Immature natural killer cell (primary cell): ENCODE measurements around the gene PCDHGA1. TPM values are rescaled to one million over a fixed set of nuclear protein-coding genes. Genes with fewer than 3 reads are reported as not detected.

Source experiments
- DNase-seq, 3 donors: peaks; one replicate each; pipeline ENCODE4 v3.0.0; 2022; ENCODE audit warnings: mixed read lengths in 1 of 3
- H3K27ac Mint-ChIP-seq, 6 donors: one replicate each; pipeline ENCODE4 v1.8.0; 2020; ENCODE audit warnings: mixed read lengths in 6 of 6, mild to moderate bottlenecking in 5 of 6, inconsistent platforms in 4 of 6, moderate library complexity in 3 of 6
- H3K27me3 Mint-ChIP-seq, 3 donors: one replicate each; pipeline ENCODE4 v1.8.0; 2020 to 2021; ENCODE audit warnings: low read depth in 3 of 3, mild to moderate bottlenecking in 3 of 3, mixed read lengths in 3 of 3, moderate library complexity in 3 of 3, inconsistent platforms in 1 of 3
- H3K36me3 Mint-ChIP-seq, 3 donors: one replicate each; pipeline ENCODE4 v1.8.0; 2020; ENCODE audit warnings: mixed read lengths in 3 of 3, inconsistent platforms in 2 of 3, mild to moderate bottlenecking in 2 of 3
- H3K4me1 Mint-ChIP-seq, 2 donors: one replicate each; pipeline ENCODE4 v1.8.0; 2020; ENCODE audit warnings: inconsistent platforms in 2 of 2, mild to moderate bottlenecking in 2 of 2, mixed read lengths in 2 of 2, moderate library complexity in 1 of 2
- H3K4me3 Mint-ChIP-seq, 5 donors: one replicate each; pipeline ENCODE4 v1.8.0; 2020; ENCODE audit warnings: mild to moderate bottlenecking in 5 of 5, mixed read lengths in 5 of 5, inconsistent platforms in 3 of 5, moderate library complexity in 3 of 5
- H3K9me3 Mint-ChIP-seq, 6 donors: one replicate each; pipeline ENCODE4 v1.8.0; 2020; ENCODE audit warnings: mild to moderate bottlenecking in 6 of 6, mixed read lengths in 6 of 6, inconsistent platforms in 4 of 6, moderate library complexity in 3 of 6
- polyA plus RNA-seq, 3 donors: library from polyadenylated mRNA; unstranded; fragments of 300-500 nt; fragmentation: Illumina TruSeq; gene quantifications; one replicate each; pipeline ENCODE4 v1.2.3, GENCODE V29; 2021

Gene PCDHGA1
- polyA plus RNA-seq, 3 donors from 2014 or later, result not detected

DNA sequence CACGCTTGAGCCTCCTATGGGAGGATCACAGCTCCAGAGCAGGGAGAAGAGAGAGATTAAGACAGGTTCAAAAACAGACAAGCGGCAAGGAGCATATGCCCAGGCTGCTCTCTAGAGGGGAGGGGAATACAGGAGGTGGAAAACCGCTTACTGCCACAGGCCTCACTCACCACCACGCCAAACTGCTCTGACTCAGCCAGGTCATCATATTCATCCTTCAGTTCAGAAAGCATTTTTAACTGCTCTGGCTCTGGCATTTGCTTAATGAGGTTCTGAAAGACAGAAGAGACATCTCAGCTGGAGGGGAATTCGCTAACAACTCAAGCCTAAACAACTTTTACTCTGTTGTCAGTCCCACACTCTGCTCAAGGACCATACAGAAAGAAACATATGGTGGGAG is 198.7 kb downstream of the PCDHGA1 start:
- peaks cover 19 to 56% (median 35%) of the 10 kb centered on the region in 3 donors for H3K36me3 Mint-ChIP-seq
- H3K4me3 Mint-ChIP-seq, result no peak overlapping the region
- peak overlapping the region; percentile 1 to 61 (median 14) for H3K27ac Mint-ChIP-seq
- no peak for DNase-seq
- H3K27me3 Mint-ChIP-seq, result peaks cover 5 to 10% (median 5%) of the 10 kb centered on the region in 3 donors
- H3K4me1 Mint-ChIP-seq, result peaks cover 8 to 16% of the 10 kb centered on the region in 2 donors
- H3K9me3 Mint-ChIP-seq, result no peaks in the 10 kb centered on the region

GRCh38 chr5:141529873-141530272 is 199.6 kb downstream of the PCDHGA1 start:
- H3K27ac Mint-ChIP-seq, result no peak overlapping the region
- peaks cover 15 to 56% (median 40%) of the 10 kb centered on the region in 3 donors for H3K36me3 Mint-ChIP-seq
- peaks cover 5 to 18% of the 10 kb centered on the region in 2 donors for H3K4me1 Mint-ChIP-seq
- no peak for DNase-seq
- H3K27me3 Mint-ChIP-seq, result peaks cover 5 to 8% (median 7%) of the 10 kb centered on the region in 3 donors
- no peak overlapping the region for H3K4me3 Mint-ChIP-seq
- no peaks in the 10 kb centered on the region for H3K9me3 Mint-ChIP-seq

DNA sequence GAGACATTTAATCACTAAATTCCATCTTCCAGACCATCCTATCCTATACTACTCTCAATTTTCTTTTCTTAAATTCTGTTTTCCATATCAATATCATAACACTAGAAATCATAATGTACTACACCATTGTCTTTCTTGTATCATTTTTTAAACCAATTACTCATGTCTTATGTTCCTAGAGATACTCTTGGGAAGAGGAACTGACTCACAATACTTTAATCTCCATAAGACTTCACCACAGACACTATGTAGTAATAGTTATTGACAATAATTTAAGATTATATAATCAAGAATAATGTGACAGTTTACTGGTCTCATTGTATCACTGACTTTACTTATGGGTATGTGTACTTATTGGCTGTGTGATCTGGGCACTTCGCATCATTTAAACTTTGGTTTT is 202.4 kb downstream of the PCDHGA1 start:
- H3K4me1 Mint-ChIP-seq, result peaks cover 10 to 26% of the 10 kb centered on the region in 2 donors
- H3K9me3 Mint-ChIP-seq, result no peaks in the 10 kb centered on the region
- H3K4me3 Mint-ChIP-seq, result no peak overlapping the region
- no peak overlapping the region for H3K27ac Mint-ChIP-seq
- DNase-seq, result no peak
- peaks cover 2 to 5% (median 2%) of the 10 kb centered on the region in 3 donors for H3K27me3 Mint-ChIP-seq
- peaks cover 15 to 33% (median 29%) of the 10 kb centered on the region in 3 donors for H3K36me3 Mint-ChIP-seq

GRCh38 chr5:141533897-141534296 is 203.6 kb downstream of the PCDHGA1 start:
- Mint-ChIP-seq H3K4me1 (peaks cover 10 to 26% of the 10 kb centered on the region in 2 donors), H3K4me3 (no peak overlapping the region), H3K27me3 (peaks cover 0 to 5% (median 2%) of the 10 kb centered on the region in 3 donors), H3K27ac (peak overlapping the region in 1 of 6 donors; percentile 70), H3K36me3 (peaks cover 9 to 22% (median 21%) of the 10 kb centered on the region in 3 donors), H3K9me3 (no peaks in the 10 kb centered on the region)
- DNase-seq, result no peak

- no peak overlapping the region for H3K4me3 Mint-ChIP-seq
- no peaks in the 10 kb centered on the region for H3K9me3 Mint-ChIP-seq
- peaks cover 12 to 24% (median 19%) of the 10 kb centered on the region in 3 donors for H3K36me3 Mint-ChIP-seq
- no peak for DNase-seq
- H3K27ac Mint-ChIP-seq, result peak overlapping the region in 4 of 6 donors; percentile 49 to 70 (median 51)
- peaks cover 0 to 2% (median under 1%) of the 10 kb centered on the region in 3 donors for H3K27me3 Mint-ChIP-seq
- peaks cover 10 to 31% of the 10 kb centered on the region in 2 donors for H3K4me1 Mint-ChIP-seq
These were observed 204.3 kb downstream of the PCDHGA1 start for GRCh38 chr5:141534492-141535213.

GRCh38 chr5:141543053-141543452 is 212.7 kb downstream of the PCDHGA1 start:
- Mint-ChIP-seq H3K36me3 (peaks cover 21 to 37% (median 32%) of the 10 kb centered on the region in 3 donors), H3K9me3 (peaks cover 0 to 11% (median 6%) of the 10 kb centered on the region in 6 donors)
- no peak for DNase-seq

GRCh38 chr5:141547488-141547887 is 217.2 kb downstream of the PCDHGA1 start:
- H3K9me3 Mint-ChIP-seq, result peaks cover 0 to 11% (median 6%) of the 10 kb centered on the region in 6 donors
- H3K36me3 Mint-ChIP-seq, result peaks cover 14 to 39% (median 30%) of the 10 kb centered on the region in 3 donors
- DNase-seq, result no peak
- H3K27ac Mint-ChIP-seq, result peak overlapping the region in 4 of 6 donors; percentile 36 to 62 (median 54)
- no peak overlapping the region for H3K4me3 Mint-ChIP-seq
- peaks cover 0 to 3% (median under 1%) of the 10 kb centered on the region in 3 donors for H3K27me3 Mint-ChIP-seq
- peaks cover 28 to 88% of the 10 kb centered on the region in 2 donors for H3K4me1 Mint-ChIP-seq

More at GRCh38 chr5:141543053-141543452, 212.7 kb downstream of the PCDHGA1 start:
- Mint-ChIP-seq H3K4me1 (peaks cover 10 to 64% of the 10 kb centered on the region in 2 donors), H3K4me3 (no peak overlapping the region), H3K27me3 (peaks cover 0 to 3% (median 2%) of the 10 kb centered on the region in 3 donors), H3K27ac (no peak overlapping the region)

- peaks cover 0 to 3% (median 2%) of the 10 kb centered on the region in 3 donors for H3K27me3 Mint-ChIP-seq
- peaks cover 14 to 37% (median 29%) of the 10 kb centered on the region in 3 donors for H3K36me3 Mint-ChIP-seq
- peak overlapping the region in 4 of 6 donors; percentile 47 to 78 (median 57) for H3K27ac Mint-ChIP-seq
- H3K9me3 Mint-ChIP-seq, result peaks cover 0 to 11% (median 6%) of the 10 kb centered on the region in 6 donors
- H3K4me3 Mint-ChIP-seq, result no peak overlapping the region
- H3K4me1 Mint-ChIP-seq, result peaks cover 29 to 85% of the 10 kb centered on the region in 2 donors
- no peak for DNase-seq
These were observed 217.6 kb downstream of the PCDHGA1 start for GRCh38 chr5:141547921-141548320.

- no peaks in the 10 kb centered on the region for H3K9me3 Mint-ChIP-seq
- peaks cover 4 to 22% (median 20%) of the 10 kb centered on the region in 3 donors for H3K36me3 Mint-ChIP-seq
- H3K27ac Mint-ChIP-seq, result peak overlapping the region; percentile 59 to 92 (median 82)
- H3K4me1 Mint-ChIP-seq, result peaks cover 21 to 72% of the 10 kb centered on the region in 2 donors
- H3K4me3 Mint-ChIP-seq, result no peak overlapping the region
- DNase-seq, result peak; percentile 62 to 78 (median 65)
- peaks cover 0 to 2% (median 0%) of the 10 kb centered on the region in 3 donors for H3K27me3 Mint-ChIP-seq
These were observed 227.4 kb downstream of the PCDHGA1 start for GRCh38 chr5:141557681-141558136.

GRCh38 chr5:141558150-141558549 is 227.8 kb downstream of the PCDHGA1 start:
- Mint-ChIP-seq H3K27me3 (peaks cover 0 to 2% (median 0%) of the 10 kb centered on the region in 3 donors), H3K9me3 (no peaks in the 10 kb centered on the region), H3K36me3 (peaks cover 4 to 27% (median 24%) of the 10 kb centered on the region in 3 donors), H3K27ac (peak overlapping the region; percentile 59 to 92 (median 82)), H3K4me1 (peaks cover 25 to 77% of the 10 kb centered on the region in 2 donors), H3K4me3 (no peak overlapping the region)
- no peak for DNase-seq

- Mint-ChIP-seq H3K27ac (peak overlapping the region; percentile 2 to 78 (median 38)), H3K4me3 (no peak overlapping the region), H3K9me3 (no peaks in the 10 kb centered on the region), H3K27me3 (peaks cover 0 to 2% (median 2%) of the 10 kb centered on the region in 3 donors), H3K36me3 (peaks cover 9 to 40% (median 28%) of the 10 kb centered on the region in 3 donors), H3K4me1 (peaks cover 38 to 81% of the 10 kb centered on the region in 2 donors)
- DNase-seq, result no peak
These were observed 229.1 kb downstream of the PCDHGA1 start for GRCh38 chr5:141559461-141559860.

DNA sequence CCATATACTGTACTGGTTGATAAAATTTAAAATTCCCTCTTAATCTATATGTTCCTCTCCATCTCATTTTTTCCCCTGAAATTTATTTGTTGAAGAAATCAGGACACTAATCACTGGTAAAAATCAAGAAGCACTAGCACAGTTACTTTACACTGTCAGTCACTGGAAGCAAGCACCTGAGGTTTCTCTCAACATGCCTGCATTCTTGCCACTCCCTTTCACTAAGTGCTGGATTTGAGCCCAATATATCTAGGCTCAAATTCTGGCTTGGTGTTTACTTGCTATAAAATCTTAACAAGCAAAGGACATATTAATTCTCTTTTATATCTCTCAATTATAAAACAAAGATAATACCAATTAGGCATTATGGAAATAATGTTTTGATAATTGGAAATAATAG is 229.8 kb downstream of the PCDHGA1 start:
- peaks cover 9 to 40% (median 26%) of the 10 kb centered on the region in 3 donors for H3K36me3 Mint-ChIP-seq
- peaks cover 39 to 79% of the 10 kb centered on the region in 2 donors for H3K4me1 Mint-ChIP-seq
- DNase-seq, result no peak
- no peaks in the 10 kb centered on the region for H3K9me3 Mint-ChIP-seq
- peaks cover 0 to 2% (median 2%) of the 10 kb centered on the region in 3 donors for H3K27me3 Mint-ChIP-seq
- peak overlapping the region in 4 of 6 donors; percentile 18 to 73 (median 35) for H3K27ac Mint-ChIP-seq
- no peak overlapping the region for H3K4me3 Mint-ChIP-seq

DNA sequence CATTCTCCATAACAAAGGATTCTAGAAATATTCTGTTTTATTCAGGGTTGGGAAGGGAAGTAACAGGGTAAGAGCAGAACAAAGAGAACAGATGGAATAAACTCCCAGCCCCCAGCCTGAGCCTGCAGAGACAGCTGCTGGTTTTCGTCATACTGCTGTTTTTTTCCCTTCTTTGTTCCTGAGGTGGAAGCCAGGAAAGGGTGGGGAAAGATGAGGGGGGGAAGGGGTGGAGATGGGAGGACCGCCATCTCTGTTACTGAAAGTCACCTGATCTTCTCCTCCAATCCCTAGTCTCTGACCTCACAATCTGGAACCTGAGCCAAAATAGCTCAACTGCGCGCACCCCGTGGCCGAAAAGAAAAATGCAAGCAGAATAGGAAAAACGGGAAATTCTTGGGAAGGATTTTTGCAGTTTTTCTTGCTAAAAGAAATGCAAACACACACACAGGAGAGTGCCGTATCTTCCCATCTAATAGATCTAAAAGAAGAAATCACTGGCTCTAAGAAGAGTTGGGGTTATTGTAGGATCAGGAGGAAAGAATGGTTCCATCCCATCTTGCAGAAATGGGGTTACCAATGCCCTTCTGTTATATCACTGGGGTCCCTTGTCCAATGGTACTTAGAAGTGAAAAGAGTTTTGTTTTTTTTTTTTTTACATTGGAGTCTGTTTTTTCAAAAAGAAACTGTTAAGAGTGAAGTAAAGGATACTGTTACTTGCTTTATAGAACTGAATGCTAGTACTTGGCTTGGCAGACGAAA is 230.6 kb downstream of the PCDHGA1 start:
- H3K4me1 Mint-ChIP-seq, result peaks cover 39 to 84% of the 10 kb centered on the region in 2 donors
- peak overlapping the region in 5 of 6 donors; percentile 19 to 58 (median 55) for H3K27ac Mint-ChIP-seq
- H3K36me3 Mint-ChIP-seq, result peaks cover 14 to 46% (median 33%) of the 10 kb centered on the region in 3 donors
- H3K27me3 Mint-ChIP-seq, result peaks cover 0 to 2% (median 2%) of the 10 kb centered on the region in 3 donors
- DNase-seq, result no peak
- H3K4me3 Mint-ChIP-seq, result no peak overlapping the region
- no peaks in the 10 kb centered on the region for H3K9me3 Mint-ChIP-seq
